Activated CD4-positive, alpha-beta T cell treated with anti-CD3 and anti-CD28 coated beads for 36 hours (primary cell): ENCODE measurements around the gene C9orf50. TPM values are rescaled to one million over a fixed set of nuclear protein-coding genes. Genes with fewer than 3 reads are reported as not detected.

Experiments used
- ATAC-seq: fragments of 200-7000 bp; cut with Tn5 transposase; one replicate; pipeline ENCODE4 v1.10.0; 2021; ENCODE audit warnings: mild to moderate bottlenecking, moderate library complexity
- CTCF ChIA-PET: fragments of 350-600 bp; sonication (Branson Sonifier 250); formaldehyde crosslinking; loops from one replicate; lab custom pipeline; 2021; ENCODE audit warnings: antibody characterized with exemption; lab: Charles Lee
- POLR2A ChIA-PET: fragments of 350-600 bp; sonication (Branson Sonifier 250); formaldehyde crosslinking; loops from one replicate; lab custom pipeline; 2021; ENCODE audit warnings: antibody characterized with exemption, inconsistent platforms; lab: Charles Lee
- DNase-seq: peaks from one replicate; pipeline ENCODE4 v3.0.0-alpha.2; 2020
- H3K27ac Mint-ChIP-seq: one replicate; pipeline ENCODE4 v1.8.0; 2021; ENCODE audit warnings: mixed read lengths
- H3K27me3 Mint-ChIP-seq: one replicate; pipeline ENCODE4 v1.8.0; 2021; ENCODE audit warnings: mixed read lengths
- H3K36me3 Mint-ChIP-seq: one replicate; pipeline ENCODE4 v1.8.0; 2021; ENCODE audit warnings: low read depth, mixed read lengths
- H3K4me1 Mint-ChIP-seq: one replicate; pipeline ENCODE4 v1.8.0; 2021; ENCODE audit warnings: mixed read lengths
- H3K4me3 Mint-ChIP-seq: one replicate; pipeline ENCODE4 v1.8.0; 2021; ENCODE audit warnings: mild to moderate bottlenecking, moderate library complexity, mixed read lengths
- H3K9me3 Mint-ChIP-seq: one replicate; pipeline ENCODE4 v1.8.0; 2021; ENCODE audit warnings: low read depth, mixed read lengths
- intact Hi-C, 2 experiments: fragments of 100-400 bp; cut with DNase I in 1 of 2; cut with micrococcal nuclease in 1 of 2; formaldehyde crosslinking; loops; one replicate each; pipeline versions ENCODE4 v1.14.2 to v1.15.1; 2022 to 2024; cut with DNase I, micrococcal nuclease
- total RNA-seq, 2 experiments: library from RNA; stranded (reverse); gene quantifications; one replicate each; pipeline ENCODE4 v1.2.3, GENCODE V29; 2021

Gene C9orf50
- total RNA-seq, 2 experiments from 2014 or later: not detected

DNA sequence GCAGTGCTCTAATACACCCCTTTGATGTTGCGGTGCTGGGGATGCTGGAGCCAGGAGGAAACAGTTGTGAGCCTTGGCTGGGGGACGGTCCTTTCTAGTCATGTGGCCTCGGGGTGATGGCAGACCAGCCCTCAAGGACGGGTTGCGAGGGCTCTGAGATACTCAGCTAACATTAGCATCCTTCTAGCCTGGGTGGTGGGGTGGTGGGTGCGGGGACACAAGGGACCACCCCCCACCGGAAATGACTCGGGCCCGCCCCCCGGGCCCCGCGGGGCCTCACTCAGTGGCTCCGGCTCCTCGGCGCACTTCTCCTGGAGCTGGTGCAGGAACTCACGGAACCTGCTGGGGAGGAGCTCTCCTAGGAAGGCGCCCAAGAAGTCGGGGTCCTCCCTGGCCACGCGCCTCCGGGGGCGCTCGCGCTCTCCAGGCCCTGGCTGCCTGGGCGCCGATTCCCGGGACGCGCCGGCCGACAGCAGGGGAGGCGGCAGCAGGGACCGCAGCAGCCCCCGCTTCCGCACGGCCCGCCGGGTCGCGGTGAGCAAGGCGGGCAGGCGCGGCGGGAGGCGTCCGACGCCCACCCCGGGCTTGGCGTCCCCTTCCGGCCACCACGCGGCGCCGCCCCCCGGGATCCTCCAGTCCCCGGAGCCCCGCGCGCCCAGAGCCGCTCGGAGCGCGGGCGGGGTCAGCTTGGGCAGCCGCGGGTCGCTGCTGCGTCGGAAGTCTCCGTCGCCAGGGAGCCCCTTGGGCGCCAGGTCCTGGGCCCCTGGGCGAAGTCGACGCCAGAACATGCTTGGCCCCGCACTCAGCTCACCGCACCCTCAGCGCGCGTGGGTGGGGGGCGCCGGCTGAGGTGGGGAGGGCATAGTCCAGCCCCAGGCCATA is 873 bp downstream of the C9orf50 start:
- DNase-seq: peak; percentile 39
- ATAC-seq: no peak
- CTCF ChIA-PET: interaction anchor here (0.8 to 8.5 kb wide), 4 partner anchors 9 to 483 kb away, joined by 3 to 96 read pairs (median 5); no protein-coding TSS in a partner anchor
- intact Hi-C loops: no loop called here
- Mint-ChIP-seq H3K27me3 (peaks cover 21% of the 10 kb centered on the region), H3K27ac (no peak overlapping the region), H3K4me3 (no peak overlapping the region), H3K4me1 (peaks cover 17% of the 10 kb centered on the region), H3K9me3 (no peaks in the 10 kb centered on the region), H3K36me3 (no peaks in the 10 kb centered on the region)
- POLR2A ChIA-PET: interaction anchor here (0.6 kb wide), 1 partner anchor 456 kb away, joined by 3 read pairs; no protein-coding TSS in a partner anchor

DNA sequence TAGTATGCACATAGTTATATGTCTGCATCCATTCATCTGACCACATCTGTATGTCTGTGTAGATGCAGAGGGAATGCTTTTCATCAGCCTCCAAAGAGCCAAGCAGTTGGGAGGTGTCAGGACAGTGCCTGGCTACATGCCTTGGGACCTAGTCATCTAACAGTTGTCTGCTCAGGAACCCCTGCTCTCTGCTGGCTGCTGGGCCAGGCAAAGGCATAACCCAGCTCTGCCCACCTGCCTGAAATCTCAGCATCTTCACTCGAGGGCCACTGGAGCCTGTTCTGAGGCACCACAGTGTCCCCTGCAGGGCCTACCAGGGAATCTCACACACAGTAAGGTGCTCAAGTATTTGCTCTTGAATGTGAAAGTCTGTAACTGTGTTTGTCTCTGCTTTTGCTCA is 3.7 kb downstream of the C9orf50 start:
- Mint-ChIP-seq H3K27me3 (peaks cover 21% of the 10 kb centered on the region), H3K36me3 (no peaks in the 10 kb centered on the region), H3K27ac (no peak overlapping the region), H3K4me1 (peaks cover 6% of the 10 kb centered on the region), H3K9me3 (no peaks in the 10 kb centered on the region), H3K4me3 (no peak overlapping the region)
- POLR2A ChIA-PET: no interaction called here
- CTCF ChIA-PET: interaction anchor here (0.6 to 1.5 kb wide), 2 partner anchors 436 to 486 kb away, joined by 5 to 7 read pairs; no protein-coding TSS in a partner anchor
- peak; percentile 67 for ATAC-seq
- intact Hi-C loops: no loop called here
- DNase-seq: peak; percentile 52

DNA sequence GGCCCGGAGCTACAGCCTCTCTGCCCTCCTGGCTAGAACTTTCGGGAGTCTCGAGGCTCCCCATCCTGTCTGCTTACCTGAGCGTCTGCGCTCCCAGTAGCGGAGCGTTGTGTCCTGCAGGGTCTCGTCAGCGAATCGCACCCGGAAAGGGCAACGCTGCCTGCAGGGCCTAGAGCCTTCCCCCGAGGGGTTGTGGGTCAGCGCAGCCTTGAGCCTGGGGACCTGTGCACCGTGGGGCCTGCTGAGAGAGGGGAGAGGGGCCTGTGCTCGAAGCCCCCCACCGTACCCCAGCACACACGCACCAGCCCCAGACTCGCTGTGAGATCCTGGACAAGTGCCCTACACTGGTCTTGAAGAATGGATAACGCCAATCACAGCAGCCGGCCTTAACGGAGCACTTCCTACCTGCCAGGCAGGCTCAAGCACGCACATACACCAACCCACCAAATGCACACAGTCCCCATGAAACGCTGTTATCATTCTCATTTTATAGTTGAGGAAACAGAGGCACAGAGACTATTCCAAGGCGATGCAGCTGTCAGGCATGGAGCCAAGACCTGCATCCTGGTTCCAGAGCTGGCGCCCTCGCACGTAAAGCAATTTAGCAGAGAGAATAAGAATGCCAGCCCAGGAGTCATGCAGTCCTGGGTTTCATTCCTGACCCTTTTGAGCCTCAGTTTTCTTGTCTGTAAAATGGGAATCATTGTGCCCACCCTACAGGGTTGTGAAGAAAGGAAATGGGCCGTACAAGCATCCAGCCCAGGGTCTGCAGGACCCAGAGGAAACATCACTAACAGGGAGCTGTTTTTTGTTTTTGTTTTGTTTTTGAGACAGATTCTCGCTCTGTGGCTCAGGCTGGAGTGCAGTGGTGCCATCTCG is 5.3 kb downstream of the C9orf50 start:
- Mint-ChIP-seq H3K4me1 (peaks cover 16% of the 10 kb centered on the region), H3K36me3 (no peaks in the 10 kb centered on the region), H3K27ac (no peak overlapping the region), H3K9me3 (no peaks in the 10 kb centered on the region), H3K27me3 (peaks cover 12% of the 10 kb centered on the region), H3K4me3 (no peak overlapping the region)
- CTCF ChIA-PET: interaction anchor here (1.2 kb wide), 1 partner anchor 10 kb away, joined by 8 read pairs; the partner anchor contains the start of gene NTMT1
- ATAC-seq (no peak), DNase-seq (no peak)
- POLR2A ChIA-PET: no interaction called here
- intact Hi-C loops: no loop called here

DNA sequence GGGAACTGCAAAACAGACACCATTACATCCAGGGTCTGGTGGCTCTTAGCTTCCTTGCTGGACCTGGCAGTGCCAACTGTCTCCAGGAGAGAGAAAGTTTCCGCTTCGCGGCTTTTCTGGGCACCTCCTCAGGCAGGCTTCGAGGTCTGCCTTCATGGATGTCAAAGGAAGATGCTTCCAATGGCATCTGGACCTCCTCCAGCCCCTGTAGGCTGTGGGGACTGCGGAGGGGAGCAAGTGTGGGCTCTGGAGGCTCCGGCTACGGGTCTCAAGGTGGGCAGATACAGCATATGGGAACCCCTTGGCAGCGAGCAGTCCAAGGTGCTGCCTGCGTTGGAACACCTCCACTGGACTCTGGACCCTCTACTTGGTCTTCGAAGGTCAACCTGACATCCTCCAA is 6.0 kb downstream of the C9orf50 start:
- Mint-ChIP-seq H3K9me3 (no peaks in the 10 kb centered on the region), H3K27ac (no peak overlapping the region), H3K4me3 (no peak overlapping the region), H3K4me1 (peaks cover 17% of the 10 kb centered on the region), H3K27me3 (peaks cover 12% of the 10 kb centered on the region), H3K36me3 (no peaks in the 10 kb centered on the region)
- no peak for DNase-seq
- POLR2A ChIA-PET: no interaction called here
- intact Hi-C loops: no loop called here
- ATAC-seq: no peak
- CTCF ChIA-PET: interaction anchor here (0.9 to 1.6 kb wide), 3 partner anchors 9 to 483 kb away, joined by 3 to 7 read pairs (median 5); partner anchors contain the start of gene IER5L

DNA sequence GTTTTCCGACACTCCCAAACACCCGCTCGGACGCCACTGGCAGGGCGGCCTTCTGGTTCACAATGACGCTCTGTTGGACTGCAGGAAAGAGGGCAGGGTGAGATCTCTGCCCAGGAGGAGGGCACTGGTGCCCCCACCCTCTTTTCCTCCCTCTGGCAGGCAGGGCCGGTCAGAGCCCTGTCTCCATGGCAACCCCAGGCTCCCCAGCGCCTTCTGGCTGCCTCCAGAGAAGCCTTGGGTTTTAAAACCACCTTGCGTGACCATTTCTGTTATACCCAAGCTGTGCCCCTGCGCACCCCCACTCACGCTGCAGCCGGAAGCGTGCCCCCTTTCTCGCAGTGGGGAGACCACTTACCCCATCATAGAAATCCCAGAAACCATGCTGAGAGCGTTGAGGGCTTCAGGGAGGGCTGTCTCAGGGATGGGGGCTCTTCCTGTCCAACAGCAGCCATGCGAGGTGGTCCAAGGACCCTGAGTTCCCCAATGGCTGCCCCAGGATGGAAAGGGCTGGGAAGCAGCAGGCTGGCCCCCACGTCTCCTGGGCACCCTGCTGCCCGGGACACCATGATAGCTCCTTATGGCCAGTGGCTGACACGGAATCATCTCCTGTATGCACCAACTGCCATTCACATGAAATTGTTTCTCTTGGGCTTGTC is 7.3 kb downstream of the C9orf50 start:
- peaks cover 16% of the 10 kb centered on the region for H3K4me1 Mint-ChIP-seq
- H3K36me3 Mint-ChIP-seq: no peaks in the 10 kb centered on the region
- intact Hi-C loops: no loop called here
- H3K4me3 Mint-ChIP-seq: no peak overlapping the region
- POLR2A ChIA-PET: interaction anchor here (0.6 kb wide), 1 partner anchor 12 kb away, joined by 3 read pairs; the partner anchor contains the start of gene NTMT1
- no peak overlapping the region for H3K27ac Mint-ChIP-seq
- H3K27me3 Mint-ChIP-seq: peaks cover 3% of the 10 kb centered on the region
- CTCF ChIA-PET: interaction anchor here (0.9 to 1.6 kb wide), 6 partner anchors 11 to 482 kb away, joined by 3 to 7 read pairs (median 4); partner anchors contain the start of gene IER5L
- ATAC-seq (no peak), DNase-seq (no peak)
- H3K9me3 Mint-ChIP-seq: no peaks in the 10 kb centered on the region

DNA sequence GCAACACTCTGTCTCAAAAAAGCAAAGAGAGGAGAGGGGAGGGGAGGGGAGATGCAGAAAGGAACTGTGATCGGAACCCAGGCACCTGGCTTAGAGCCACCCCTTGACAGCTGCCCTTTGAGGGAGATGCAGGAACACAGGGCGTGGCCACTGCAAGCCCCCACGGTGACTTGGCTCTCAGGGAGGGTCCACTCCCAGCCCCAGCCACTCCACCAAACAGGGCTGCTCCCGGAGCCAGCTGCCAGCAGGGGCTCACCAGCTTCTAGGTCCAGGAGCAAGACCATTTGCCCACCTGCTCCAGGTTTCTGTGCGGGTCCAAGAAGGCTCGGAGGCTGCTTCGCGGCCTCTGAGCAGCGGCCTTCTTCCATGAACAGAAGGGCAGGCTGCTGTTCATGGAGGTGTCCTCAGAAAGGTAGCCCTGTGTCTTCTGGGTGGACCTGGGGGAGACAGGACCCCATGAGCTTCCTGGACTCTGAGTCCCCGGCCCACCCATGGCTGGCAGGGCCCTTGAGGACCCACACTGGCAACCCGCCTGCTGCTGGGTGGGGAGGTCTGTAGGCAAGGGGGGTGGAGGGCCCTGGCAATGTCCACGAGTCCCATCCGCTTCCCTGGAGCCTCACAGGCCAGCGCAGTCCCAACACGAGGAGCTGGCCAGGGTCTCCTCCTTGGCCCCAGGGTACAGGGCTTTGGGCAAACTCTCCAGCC is 7.9 kb downstream of the C9orf50 start:
- intact Hi-C loops: no loop called here
- ChIA-PET CTCF (interaction anchor here (0.9 to 2.6 kb wide), 4 partner anchors 12 to 481 kb away, joined by 3 to 6 read pairs (median 4); partner anchors contain the start of gene IER5L), POLR2A (no interaction called here)
- no peaks in the 10 kb centered on the region for H3K36me3 Mint-ChIP-seq
- DNase-seq (no peak), ATAC-seq (no peak)
- no peak overlapping the region for H3K27ac Mint-ChIP-seq
- H3K4me3 Mint-ChIP-seq: no peak overlapping the region
- peaks cover 20% of the 10 kb centered on the region for H3K4me1 Mint-ChIP-seq
- no peaks in the 10 kb centered on the region for H3K27me3 Mint-ChIP-seq
- no peaks in the 10 kb centered on the region for H3K9me3 Mint-ChIP-seq

DNA sequence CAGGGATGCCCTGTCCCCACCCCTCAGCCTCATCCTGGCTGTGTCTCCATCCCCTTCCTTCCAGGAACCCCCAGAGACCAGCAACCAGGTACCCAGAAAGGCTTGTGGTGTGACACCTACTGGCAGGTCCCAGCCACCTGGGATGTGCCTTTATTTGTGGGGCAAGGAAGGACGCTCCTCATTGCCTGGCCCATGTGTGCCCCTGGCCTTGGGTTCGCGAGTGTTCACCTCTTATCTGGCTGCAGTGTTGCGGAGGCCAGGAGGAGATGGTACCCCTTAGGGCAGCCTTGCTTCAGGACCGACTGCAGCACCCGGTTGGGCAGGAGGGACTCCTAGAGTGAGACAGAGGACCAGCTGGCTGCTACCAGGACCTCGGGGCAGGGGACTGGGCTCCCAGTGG is 8.8 kb downstream of the C9orf50 start:
- peaks cover 26% of the 10 kb centered on the region for H3K4me1 Mint-ChIP-seq
- DNase-seq (no peak), ATAC-seq (no peak)
- no peaks in the 10 kb centered on the region for H3K36me3 Mint-ChIP-seq
- CTCF ChIA-PET: interaction anchor here (0.7 to 2.6 kb wide), 7 partner anchors 12 to 481 kb away, joined by 4 to 15 read pairs (median 5); partner anchors contain the start of gene IER5L
- H3K27ac Mint-ChIP-seq: no peak overlapping the region
- no peaks in the 10 kb centered on the region for H3K9me3 Mint-ChIP-seq
- no peak overlapping the region for H3K4me3 Mint-ChIP-seq
- intact Hi-C loops: no loop called here
- POLR2A ChIA-PET: no interaction called here
- no peaks in the 10 kb centered on the region for H3K27me3 Mint-ChIP-seq

DNA sequence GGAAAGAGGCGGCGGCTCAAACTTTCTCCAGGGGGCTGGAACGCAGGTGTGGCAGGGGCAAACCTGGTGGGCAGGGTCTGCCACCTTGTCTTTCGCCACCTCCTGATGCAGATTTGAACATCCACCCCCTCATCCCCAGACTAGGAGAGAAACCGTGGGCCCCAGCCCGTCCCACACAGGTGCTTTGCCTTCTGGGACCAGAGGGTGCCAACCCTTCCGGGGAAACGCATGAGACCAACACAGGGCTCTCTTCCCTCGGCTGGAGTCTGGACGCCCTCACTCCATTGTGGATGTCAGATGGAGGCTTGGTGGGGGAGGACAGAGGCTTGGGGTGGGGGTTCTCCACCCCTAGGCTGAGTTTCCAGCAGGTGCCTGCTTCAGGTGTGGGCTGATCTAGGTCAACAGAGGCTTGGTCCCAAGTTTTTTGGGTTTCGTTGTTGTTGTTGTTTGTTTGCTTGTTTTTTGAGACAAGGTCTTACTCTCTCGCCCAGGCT is 9.5 kb downstream of the C9orf50 start:
- CTCF ChIA-PET: interaction anchor here (0.5 to 2.6 kb wide), 18 partner anchors 9 to 657 kb away, joined by 3 to 15 read pairs (median 4); partner anchors contain the start of genes C9orf50 and IER5L
- intact Hi-C loops: loop anchor here (1.0 to 2.0 kb wide), 6 partner anchors 12 to 481 kb away; partner anchors contain the start of gene NTMT1 (in 1 of the 2)
- Mint-ChIP-seq H3K9me3 (no peaks in the 10 kb centered on the region), H3K4me3 (peak overlapping the region; percentile 73), H3K36me3 (no peaks in the 10 kb centered on the region), H3K4me1 (peaks cover 29% of the 10 kb centered on the region), H3K27me3 (no peaks in the 10 kb centered on the region), H3K27ac (no peak overlapping the region)
- POLR2A ChIA-PET: no interaction called here
- no peak for ATAC-seq
- no peak for DNase-seq

DNA sequence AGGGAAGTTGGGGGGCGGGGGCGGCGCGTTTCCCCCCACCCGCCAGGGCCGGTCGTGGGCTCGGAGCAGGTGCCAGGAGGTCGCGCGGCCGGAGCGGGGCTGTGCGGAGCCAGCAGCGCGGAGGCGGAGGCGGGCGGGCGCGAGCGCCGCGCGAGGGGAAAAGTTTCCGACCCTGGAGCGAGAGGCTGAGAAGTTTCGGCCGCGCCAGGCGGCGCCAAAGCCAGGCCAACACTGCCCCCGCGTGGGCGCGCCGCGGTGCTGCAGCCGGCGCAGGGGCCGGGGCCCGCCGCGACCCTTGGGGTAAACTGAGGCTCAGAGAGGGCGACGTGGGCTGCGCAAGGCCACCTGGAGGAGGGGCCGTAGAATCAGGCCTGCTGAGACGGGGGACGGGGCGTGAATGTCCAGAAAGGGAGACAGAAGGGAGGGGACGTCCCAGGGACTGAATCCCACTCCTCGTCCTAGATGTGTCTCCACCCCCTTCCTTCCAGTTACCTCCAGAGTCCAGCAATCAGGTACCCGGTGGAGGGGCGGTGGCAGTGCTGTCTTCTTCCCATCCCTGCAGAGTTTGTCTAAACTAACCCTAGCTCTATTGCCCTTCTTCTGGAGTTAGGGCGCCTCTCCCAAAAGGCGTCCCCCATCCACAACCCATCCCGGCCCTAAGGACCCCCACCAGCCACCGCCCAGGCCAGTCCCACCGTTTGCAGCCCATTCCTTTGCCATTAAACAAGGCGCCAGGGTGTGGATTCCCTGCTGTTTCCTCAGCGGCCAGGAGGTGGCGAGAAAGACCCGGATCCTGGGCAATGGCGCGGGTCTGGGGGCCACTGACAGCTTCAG is 10.2 kb downstream of the C9orf50 start:
- DNase-seq (peak; percentile 85), ATAC-seq (peak; percentile 63)
- CTCF ChIA-PET: interaction anchor here (0.5 to 2.6 kb wide), 17 partner anchors 10 to 657 kb away, joined by 3 to 15 read pairs (median 4); partner anchors contain the start of genes C9orf50 and IER5L
- POLR2A ChIA-PET: no interaction called here
- intact Hi-C loops: loop anchor here (1.0 to 2.0 kb wide), 13 partner anchors 13 to 480 kb away; partner anchors contain the start of gene NTMT1 (in 1 of the 2)
- no peaks in the 10 kb centered on the region for H3K9me3 Mint-ChIP-seq
- peak overlapping the region; percentile 73 for H3K4me3 Mint-ChIP-seq
- no peaks in the 10 kb centered on the region for H3K36me3 Mint-ChIP-seq
- H3K4me1 Mint-ChIP-seq: peaks cover 29% of the 10 kb centered on the region
- H3K27ac Mint-ChIP-seq: peak overlapping the region; percentile 47
- no peaks in the 10 kb centered on the region for H3K27me3 Mint-ChIP-seq
